Stimulated activated CD4-positive, alpha-beta T cell treated with anti-CD3 and anti-CD28 coated beads, Interleukin-1b, Interleukin-23, amount 100 ng/mL, for 24 hours (primary cell): ENCODE data around the gene CORO6.

Experiments used
- DNase-seq, 4 experiments: peaks; one replicate each; pipeline ENCODE4 v3.0.0-alpha.2; 2020; ENCODE audit warnings: low read depth in 4 of 4, low spot score in 1 of 4

CORO6 gene

GRCh38 chr17:29633886-29634285 lies 11.2 kb upstream of the CORO6 start:
- no peak for DNase-seq

- DNase-seq = no peak
Measured at GRCh38 chr17:29630630-29631193, 8.0 kb upstream of the CORO6 start.

- DNase-seq = no peak
Measured at GRCh38 chr17:29629839-29630238, 7.1 kb upstream of the CORO6 start.

- DNase-seq = no peak
Measured at GRCh38 chr17:29628644-29629043, 5.9 kb upstream of the CORO6 start.

GRCh38 chr17:29627951-29628350 lies 5.2 kb upstream of the CORO6 start:
- DNase-seq = no peak

GRCh38 chr17:29625037-29625750 lies 2.5 kb upstream of the CORO6 start:
- no peak for DNase-seq

- no peak for DNase-seq
Measured at GRCh38 chr17:29624586-29624985, 1.9 kb upstream of the CORO6 start.

- DNase-seq = no peak
Measured at GRCh38 chr17:29623283-29623647, 553 bp upstream of the CORO6 start.

GRCh38 chr17:29621751-29622194 lies 939 bp downstream of the CORO6 start:
- DNase-seq = no peak

GRCh38 chr17:29620779-29621500 lies 1.8 kb downstream of the CORO6 start:
- DNase-seq = no peak

GRCh38 chr17:29620271-29620670 lies 2.4 kb downstream of the CORO6 start:
- DNase-seq = no peak

- no peak for DNase-seq
Measured at GRCh38 chr17:29619251-29619650, 3.5 kb downstream of the CORO6 start.

GRCh38 chr17:29618272-29619065 lies 4.2 kb downstream of the CORO6 start:
- no peak for DNase-seq

GRCh38 chr17:29617481-29618271 lies 5.0 kb downstream of the CORO6 start:
- peak; percentile 65 to 85 (median 72) for DNase-seq

- DNase-seq = peak; percentile 84 to 92 (median 86)
Measured at GRCh38 chr17:29617125-29617480, 5.6 kb downstream of the CORO6 start.

GRCh38 chr17:29616300-29617048 lies 6.2 kb downstream of the CORO6 start:
- no peak for DNase-seq

GRCh38 chr17:29615492-29616299 lies 7.0 kb downstream of the CORO6 start:
- DNase-seq = peak in 3 of 4 experiments; percentile 59 to 81 (median 76)

- DNase-seq = no peak
Measured at GRCh38 chr17:29615048-29615385, 7.7 kb downstream of the CORO6 start.

GRCh38 chr17:29614349-29615047 lies 8.2 kb downstream of the CORO6 start:
- no peak for DNase-seq
